Mesothelial cell of epicardium (in vitro differentiated cells): ENCODE measurements around the gene GRID2. TPM values are rescaled to one million over a fixed set of nuclear protein-coding genes. Genes with fewer than 3 reads are reported as not detected.

Experiments used
- DNase-seq, 2 experiments: peaks; one replicate each; pipeline ENCODE4 v3.0.0; 2021; ENCODE audit warnings: low spot score in 2 of 2; ENCODE audit not compliant: unreplicated experiment in 2 of 2
- H3K27ac Mint-ChIP-seq: 2 replicates; pipeline ENCODE4 v1.8.0; 2021; ENCODE audit warnings: mixed read lengths
- H3K27me3 Mint-ChIP-seq: 2 replicates; pipeline ENCODE4 v1.8.0; 2021; ENCODE audit warnings: low read depth, mixed read lengths
- H3K36me3 Mint-ChIP-seq: 2 replicates; pipeline ENCODE4 v1.8.0; 2021; ENCODE audit warnings: mixed read lengths
- H3K4me1 Mint-ChIP-seq: 2 replicates; pipeline ENCODE4 v1.8.0; 2021; ENCODE audit warnings: mixed read lengths
- H3K4me3 Mint-ChIP-seq: 2 replicates; pipeline ENCODE4 v1.8.0; 2021; ENCODE audit warnings: mild to moderate bottlenecking, moderate library complexity, mixed read lengths
- H3K9me3 Mint-ChIP-seq: 2 replicates; pipeline ENCODE4 v1.8.0; 2021; ENCODE audit warnings: mixed read lengths
- total RNA-seq: library from RNA; stranded (reverse); gene quantifications from 3 replicates; pipeline ENCODE4 v1.2.1, GENCODE V29; 2021
- TF ChIP-seq, protein P1 (sequence below): fragments of 200-600 bp; sonication (generic); IDR thresholded peaks from one replicate; pipeline ENCODE4 v1.5.0; 2021; ENCODE audit warnings: antibody characterized with exemption; ENCODE audit not compliant: unreplicated experiment

Gene GRID2
- total RNA-seq, 1 donor from 2014 or later, result 3.1 TPM

DNA sequence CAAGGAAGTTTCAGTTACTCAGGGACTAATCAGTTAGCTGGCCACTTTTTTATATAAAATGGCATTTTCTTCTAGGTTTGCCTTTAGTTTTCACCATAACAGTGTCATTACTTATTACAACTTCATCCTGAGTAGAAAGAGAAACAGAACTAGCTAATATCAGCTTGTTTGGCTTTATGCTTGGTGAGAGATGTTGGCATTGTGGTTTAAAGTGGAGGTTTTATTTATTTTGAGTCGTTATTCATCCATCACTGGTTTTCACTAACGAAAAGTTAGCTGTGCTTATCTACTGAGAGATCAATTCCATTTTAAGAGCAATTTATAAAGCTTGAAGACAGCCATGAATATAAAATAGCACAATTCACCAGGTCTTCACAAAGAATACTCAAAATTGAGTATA, 714.5 kb downstream of the GRID2 start:
- H3K27me3 Mint-ChIP-seq, result no peaks in the 10 kb centered on the region
- H3K27ac Mint-ChIP-seq, result no peak overlapping the region
- TF ChIP-seq, protein P1, sequence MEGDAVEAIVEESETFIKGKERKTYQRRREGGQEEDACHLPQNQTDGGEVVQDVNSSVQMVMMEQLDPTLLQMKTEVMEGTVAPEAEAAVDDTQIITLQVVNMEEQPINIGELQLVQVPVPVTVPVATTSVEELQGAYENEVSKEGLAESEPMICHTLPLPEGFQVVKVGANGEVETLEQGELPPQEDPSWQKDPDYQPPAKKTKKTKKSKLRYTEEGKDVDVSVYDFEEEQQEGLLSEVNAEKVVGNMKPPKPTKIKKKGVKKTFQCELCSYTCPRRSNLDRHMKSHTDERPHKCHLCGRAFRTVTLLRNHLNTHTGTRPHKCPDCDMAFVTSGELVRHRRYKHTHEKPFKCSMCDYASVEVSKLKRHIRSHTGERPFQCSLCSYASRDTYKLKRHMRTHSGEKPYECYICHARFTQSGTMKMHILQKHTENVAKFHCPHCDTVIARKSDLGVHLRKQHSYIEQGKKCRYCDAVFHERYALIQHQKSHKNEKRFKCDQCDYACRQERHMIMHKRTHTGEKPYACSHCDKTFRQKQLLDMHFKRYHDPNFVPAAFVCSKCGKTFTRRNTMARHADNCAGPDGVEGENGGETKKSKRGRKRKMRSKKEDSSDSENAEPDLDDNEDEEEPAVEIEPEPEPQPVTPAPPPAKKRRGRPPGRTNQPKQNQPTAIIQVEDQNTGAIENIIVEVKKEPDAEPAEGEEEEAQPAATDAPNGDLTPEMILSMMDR, result no peak
- H3K4me1 Mint-ChIP-seq, result peaks cover 2% of the 10 kb centered on the region
- no peak overlapping the region for H3K4me3 Mint-ChIP-seq
- no peaks in the 10 kb centered on the region for H3K36me3 Mint-ChIP-seq
- H3K9me3 Mint-ChIP-seq, result no peaks in the 10 kb centered on the region
- DNase-seq, result no peak

DNA sequence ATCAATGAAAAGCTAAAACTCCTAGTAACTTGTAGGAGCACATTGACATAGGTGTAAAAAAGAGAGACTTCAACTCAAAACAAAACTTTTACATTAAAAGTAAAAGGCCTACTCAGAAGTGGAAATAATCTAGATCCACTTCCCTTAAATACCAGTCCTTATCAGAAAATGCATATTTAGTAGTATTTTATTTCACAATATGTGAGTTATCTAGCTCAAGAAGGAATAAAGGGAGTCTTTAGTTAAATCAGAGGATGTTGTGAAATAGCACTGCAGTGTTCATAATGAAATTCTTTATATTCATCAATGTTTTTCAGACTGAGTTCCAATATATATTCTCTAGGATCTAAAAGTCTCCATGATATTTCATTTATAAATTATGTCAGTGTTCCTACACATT, 715.0 kb downstream of the GRID2 start:
- Mint-ChIP-seq H3K4me3 (no peak overlapping the region), H3K36me3 (no peaks in the 10 kb centered on the region)
- no peak for DNase-seq

DNA sequence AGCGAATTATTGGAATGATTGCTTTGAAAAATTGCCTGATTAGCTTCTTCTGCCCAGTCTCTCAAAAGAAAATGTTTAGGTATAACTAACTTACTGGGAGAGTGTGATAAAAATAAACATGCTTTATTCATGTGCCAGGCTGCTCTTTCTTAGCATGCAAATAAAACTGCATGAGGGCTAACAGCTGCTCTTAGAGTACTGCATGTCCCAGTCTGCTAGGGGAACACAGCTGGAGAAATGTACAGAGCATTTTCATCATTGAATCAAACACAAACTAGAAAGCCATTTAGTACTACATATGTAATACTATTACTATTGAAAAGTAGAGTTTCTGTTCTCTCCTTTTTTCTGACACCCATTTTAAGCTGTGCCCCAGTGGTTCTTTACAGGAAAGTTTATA, 726.0 kb downstream of the GRID2 start:
- Mint-ChIP-seq H3K4me1 (peaks cover 10% of the 10 kb centered on the region), H3K27me3 (peaks cover 1% of the 10 kb centered on the region), H3K36me3 (no peaks in the 10 kb centered on the region), H3K27ac (no peak overlapping the region), H3K4me3 (no peak overlapping the region), H3K9me3 (peaks cover 9% of the 10 kb centered on the region)
- DNase-seq, result no peak
- TF ChIP-seq, protein P1, result no peak

More for the DNA sequence above, 715.0 kb downstream of the GRID2 start:
- H3K27me3 Mint-ChIP-seq, result no peaks in the 10 kb centered on the region
- H3K27ac Mint-ChIP-seq, result no peak overlapping the region
- peaks cover 2% of the 10 kb centered on the region for H3K4me1 Mint-ChIP-seq
- TF ChIP-seq, protein P1, result no peak
- no peaks in the 10 kb centered on the region for H3K9me3 Mint-ChIP-seq

DNA sequence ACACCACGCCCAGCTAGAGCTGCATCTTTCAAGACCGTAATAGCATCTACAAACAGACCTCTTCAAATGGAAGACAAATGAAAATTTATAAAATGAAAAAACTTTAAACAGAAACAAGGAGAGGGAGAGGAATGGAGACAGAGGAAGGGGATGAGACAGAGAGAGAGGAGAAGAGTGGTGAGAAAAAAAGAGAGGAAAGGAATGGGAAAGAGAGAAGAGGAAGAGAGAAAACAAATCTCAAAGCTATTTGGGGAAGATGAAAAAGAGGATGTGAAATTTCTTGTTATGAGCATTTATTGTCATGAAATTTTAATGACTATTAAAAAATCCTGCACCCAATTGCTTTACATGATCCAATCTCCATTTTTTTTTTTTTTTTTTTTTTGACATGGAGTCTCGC, 726.9 kb downstream of the GRID2 start:
- no peak overlapping the region for H3K27ac Mint-ChIP-seq

DNA sequence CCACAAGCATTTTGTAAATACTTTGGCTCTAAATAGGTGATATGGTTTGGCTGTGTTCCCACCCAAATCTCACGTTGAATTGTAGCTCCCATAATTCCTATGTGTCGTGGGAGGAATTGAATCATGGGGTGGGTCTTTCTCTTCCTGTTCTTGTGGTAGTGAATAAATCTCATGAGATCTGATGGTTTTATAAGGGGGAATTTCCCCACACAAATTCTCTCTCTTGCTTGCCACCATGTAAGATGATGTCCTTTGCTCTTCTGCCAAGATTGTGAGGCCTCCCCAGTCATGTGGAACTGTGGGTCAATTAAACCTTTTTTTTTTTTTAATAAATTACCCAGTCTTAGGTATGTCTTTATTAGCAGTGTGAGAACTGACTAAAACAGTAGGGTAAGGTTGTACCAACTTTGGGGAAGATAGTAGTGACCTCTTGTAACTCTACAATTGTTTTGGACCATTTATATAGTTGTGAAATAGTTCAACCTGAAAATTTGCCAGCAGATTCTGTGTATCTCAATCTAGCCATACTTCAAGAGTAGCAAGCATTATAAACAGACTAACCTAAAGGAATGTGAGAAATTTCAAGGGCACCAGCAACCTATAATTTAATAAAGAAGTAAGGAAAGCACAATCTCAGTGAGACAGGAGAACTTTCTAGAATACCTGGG, 727.8 kb downstream of the GRID2 start:
- Mint-ChIP-seq H3K27me3 (no peaks in the 10 kb centered on the region), H3K4me3 (no peak overlapping the region), H3K4me1 (peaks cover 10% of the 10 kb centered on the region), H3K36me3 (no peaks in the 10 kb centered on the region), H3K27ac (peak overlapping the region; percentile 3), H3K9me3 (peaks cover 9% of the 10 kb centered on the region)
- TF ChIP-seq, protein P1, result no peak
- no peak for DNase-seq

More for the DNA sequence above, 726.9 kb downstream of the GRID2 start:
- Mint-ChIP-seq H3K36me3 (no peaks in the 10 kb centered on the region), H3K4me3 (no peak overlapping the region), H3K4me1 (peaks cover 10% of the 10 kb centered on the region), H3K27me3 (no peaks in the 10 kb centered on the region), H3K9me3 (peaks cover 9% of the 10 kb centered on the region)
- TF ChIP-seq, protein P1, result no peak
- DNase-seq, result no peak
